Stimulated activated CD4-positive, alpha-beta T cell treated with anti-CD3 and anti-CD28 coated beads, Interleukin-15, amount 100 ng/mL, for 48 hours (primary cell): ENCODE results near the gene LYPD8.

Experiments
- DNase-seq, 2 donors: peaks; one replicate each; pipeline ENCODE4 v3.0.0-alpha.2; 2020; ENCODE audit warnings: low read depth in 2 of 2

The LYPD8 gene

DNA sequence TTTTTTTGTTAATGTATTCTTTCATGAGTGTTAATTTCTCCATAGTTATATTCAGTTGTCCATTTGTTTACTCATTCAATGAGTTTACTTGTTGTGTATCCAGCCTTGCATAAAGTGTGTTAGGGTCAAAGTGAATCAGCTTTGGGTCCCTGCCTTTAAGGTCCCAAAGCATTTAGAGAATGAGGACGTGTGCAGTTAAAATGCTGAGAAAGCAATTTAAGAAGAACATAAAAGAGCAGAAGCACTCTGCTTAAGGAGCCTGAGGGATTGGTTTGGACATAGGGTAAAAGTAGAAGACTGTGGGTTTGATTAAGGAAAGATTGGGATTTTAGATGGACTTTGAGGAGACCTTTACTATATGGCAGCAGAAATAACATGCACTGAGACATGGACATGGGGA, 56.5 kb downstream of the LYPD8 start:
- DNase-seq, result no peak

GRCh38 chr1:248697907-248698306, 57.7 kb downstream of the LYPD8 start:
- DNase-seq, result no peak

DNA sequence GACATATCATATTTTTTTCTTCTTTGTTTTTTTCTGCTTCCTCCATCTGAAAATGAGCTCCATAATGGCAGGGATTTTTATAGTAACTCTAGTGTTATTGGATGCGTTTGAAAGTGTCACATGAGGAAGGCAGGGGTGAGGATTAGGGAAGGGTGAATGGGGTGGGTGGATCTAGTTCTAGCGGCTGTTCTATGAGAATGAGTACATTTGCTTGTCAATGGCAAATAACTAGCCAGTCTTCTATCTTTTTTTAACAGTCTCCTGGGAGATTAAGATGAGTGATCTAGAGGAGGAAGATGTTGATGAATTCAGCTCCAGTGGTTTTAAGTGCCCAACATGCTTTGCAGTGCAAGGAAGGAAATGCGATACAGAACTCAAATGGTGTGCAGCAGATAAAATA, 58.8 kb downstream of the LYPD8 start:
- no peak for DNase-seq

GRCh38 chr1:248696261-248696660, 59.3 kb downstream of the LYPD8 start:
- no peak for DNase-seq

GRCh38 chr1:248695451-248696132, 60.0 kb downstream of the LYPD8 start:
- DNase-seq, result no peak

DNA sequence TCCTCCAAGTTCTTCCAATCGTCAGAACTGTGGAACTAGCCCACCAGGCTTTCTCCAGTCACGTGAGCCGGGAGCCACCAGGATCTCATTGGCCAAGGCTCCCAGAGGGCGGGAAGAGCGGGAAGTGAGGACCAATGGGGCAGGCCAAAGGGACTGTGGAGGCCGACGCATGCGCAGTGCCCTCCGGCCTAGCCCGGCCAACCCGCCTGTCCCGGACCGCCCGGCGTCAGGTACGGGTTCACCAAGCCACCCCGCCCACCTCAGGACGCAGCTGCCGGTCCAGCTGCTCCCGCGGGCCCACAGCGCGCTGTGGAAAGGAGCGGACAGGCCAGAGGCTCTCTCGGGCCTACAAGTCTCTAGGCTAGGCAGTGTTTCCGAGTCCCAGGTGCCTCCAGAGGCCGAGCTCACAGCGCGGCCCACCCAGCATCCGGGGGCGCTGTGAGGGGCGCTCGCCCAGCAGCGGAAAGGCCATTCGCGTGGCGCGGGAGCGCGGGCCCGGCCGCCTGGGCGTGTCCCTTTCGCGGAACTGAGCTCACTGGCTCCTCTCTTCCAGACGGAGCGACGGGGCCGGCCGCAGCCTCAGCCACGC, 63.9 kb downstream of the LYPD8 start:
- DNase-seq, result no peak
